Limb (tissue), 2 donors: ENCODE measurements around the gene MAMDC2.

Experiments used
- DNase-seq, 2 donors: peaks; one replicate each; pipeline ENCODE4 v3.0.0-alpha.2; 2016; ENCODE audit errors: extremely low spot score in 2 of 2

The MAMDC2 gene

DNA sequence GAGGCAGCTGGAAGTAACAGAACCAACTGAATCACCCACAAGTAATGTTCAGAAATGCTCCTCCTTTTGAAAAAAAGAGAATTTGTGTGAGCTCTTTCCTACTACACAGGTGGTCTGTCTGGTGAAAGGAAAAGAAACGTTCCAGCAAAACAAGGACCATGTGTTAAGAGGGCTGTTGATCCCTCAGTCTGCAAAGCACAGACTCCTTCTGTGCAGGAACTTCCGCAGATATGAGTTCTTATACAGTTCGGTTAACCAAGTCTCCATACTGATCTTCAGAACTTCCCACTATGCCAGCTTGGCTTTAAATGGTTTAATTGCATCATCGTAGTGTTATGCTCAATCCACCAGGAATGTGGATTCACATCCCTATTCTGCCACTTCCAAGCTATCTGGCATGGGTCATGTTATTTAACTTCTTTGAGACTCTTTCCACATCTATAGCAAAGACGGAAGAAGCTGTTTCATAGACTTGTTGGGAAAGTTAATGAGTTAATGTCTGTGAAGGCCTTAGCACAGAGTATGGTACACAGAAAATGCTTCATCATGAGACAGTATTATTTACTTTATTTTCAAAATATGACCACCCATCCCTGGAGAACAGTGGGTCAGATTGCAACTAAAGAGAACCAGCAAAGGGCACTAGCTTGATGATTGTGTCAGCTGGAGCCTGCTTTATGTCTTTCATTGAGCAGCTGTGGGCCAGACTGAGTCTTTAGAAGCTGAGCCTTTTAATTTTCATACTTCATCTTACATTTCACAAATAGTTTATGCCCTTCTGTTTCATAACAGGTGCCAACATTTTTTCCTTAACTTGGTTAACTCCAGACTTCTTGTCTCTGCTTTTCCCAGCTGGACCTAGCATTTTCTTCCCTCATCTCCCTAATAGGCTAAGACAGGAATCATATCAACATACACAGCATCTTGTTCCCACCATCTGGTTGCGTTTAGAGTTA lies 89.9 kb downstream of the MAMDC2 start:
- DNase-seq: peak in 1 of 2 donors; percentile 65

DNA sequence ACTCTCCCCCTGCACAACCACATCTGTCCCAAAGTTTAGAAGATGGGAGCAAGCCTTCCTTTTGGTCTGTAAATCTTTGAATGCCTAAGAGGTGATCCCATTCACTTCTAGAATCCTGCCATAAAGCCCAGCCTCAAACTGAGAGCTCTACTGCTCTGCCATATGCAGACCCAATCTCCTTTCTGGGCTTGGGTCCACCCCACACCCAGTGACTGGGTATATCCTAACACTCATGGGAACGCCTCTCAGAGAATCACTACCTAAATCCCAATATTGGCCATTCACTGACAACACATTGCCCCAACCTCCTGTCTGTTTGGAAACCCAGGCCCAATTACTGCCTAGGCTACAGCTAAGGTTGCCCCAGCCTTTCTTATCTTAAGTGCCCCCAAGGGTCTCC lies 90.7 kb downstream of the MAMDC2 start:
- no peak for DNase-seq

DNA sequence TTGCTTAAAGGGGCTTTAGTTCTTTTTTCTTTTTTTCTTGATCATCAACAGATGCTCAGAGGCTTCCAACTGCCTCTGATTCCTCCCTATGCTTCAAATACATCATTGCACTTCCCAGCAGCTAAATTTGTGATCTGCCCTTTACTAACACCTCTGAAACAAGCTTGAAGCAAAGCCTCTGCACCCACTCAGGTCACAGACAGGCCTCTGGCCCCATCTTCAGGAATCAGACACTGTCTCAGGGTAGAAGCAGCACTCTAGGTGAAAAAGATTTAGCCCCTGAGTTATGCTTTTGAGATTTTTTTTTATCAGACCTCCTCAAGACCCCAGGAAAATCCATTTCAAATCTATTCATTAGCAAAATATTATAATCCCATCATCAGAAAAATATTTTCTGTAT lies 91.5 kb downstream of the MAMDC2 start:
- no peak for DNase-seq

DNA sequence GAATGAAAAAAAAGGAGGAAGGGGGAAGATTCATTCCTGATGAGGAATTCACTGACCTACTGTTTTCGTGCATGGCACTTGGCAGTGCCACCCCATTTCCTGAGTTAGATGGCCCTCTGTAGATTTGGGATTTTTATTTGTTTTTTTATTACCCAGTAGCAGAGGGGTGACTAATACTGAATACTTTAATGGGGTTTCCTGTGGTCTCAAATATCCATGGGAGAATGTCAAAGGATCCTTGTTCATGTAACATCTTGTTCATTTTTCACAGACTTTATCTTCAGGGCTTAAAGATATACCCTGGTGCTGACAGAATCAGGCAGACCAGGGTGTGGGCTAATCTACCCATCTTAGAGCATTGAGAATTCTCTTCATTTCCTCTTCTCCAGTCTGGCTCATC lies 93.0 kb downstream of the MAMDC2 start:
- DNase-seq: no peak

DNA sequence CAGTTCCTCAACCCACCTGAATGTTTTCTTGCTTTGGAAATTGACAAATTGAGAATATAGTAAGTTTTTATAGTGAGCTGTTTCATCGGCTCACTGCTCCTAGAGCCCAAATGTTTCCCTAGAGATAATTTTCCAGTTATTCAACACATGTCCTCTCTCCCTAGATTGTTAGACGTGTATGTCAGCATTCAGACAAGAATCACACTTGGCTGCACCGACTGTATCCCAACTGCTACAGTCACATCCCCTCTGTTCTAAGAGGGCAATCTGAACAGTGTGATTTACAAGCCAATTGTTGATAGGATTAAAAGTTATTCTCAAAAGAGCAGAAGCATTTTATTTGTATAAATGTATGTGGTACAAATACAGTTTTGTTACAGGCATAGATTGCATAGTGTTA lies 93.9 kb downstream of the MAMDC2 start:
- no peak for DNase-seq

DNA sequence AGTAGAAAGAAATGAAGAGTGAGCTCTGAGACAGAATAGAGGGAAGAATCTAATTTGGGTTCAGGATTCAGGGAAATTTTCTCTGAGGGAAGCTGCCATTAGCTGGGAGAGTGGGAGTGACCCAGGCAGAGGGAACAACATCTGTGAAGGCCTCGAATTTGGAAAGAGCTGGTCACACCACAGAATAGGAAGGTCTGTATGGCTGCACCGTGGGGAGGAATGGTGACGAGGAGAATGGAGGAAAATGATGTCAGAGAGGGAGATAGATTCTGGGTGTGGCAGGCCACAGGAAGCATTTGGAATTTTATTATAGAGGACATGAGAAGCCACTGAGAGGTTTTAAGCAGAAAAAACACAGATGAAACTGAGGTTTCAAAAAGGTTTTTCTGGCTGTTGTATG lies 98.5 kb downstream of the MAMDC2 start:
- no peak for DNase-seq

DNA sequence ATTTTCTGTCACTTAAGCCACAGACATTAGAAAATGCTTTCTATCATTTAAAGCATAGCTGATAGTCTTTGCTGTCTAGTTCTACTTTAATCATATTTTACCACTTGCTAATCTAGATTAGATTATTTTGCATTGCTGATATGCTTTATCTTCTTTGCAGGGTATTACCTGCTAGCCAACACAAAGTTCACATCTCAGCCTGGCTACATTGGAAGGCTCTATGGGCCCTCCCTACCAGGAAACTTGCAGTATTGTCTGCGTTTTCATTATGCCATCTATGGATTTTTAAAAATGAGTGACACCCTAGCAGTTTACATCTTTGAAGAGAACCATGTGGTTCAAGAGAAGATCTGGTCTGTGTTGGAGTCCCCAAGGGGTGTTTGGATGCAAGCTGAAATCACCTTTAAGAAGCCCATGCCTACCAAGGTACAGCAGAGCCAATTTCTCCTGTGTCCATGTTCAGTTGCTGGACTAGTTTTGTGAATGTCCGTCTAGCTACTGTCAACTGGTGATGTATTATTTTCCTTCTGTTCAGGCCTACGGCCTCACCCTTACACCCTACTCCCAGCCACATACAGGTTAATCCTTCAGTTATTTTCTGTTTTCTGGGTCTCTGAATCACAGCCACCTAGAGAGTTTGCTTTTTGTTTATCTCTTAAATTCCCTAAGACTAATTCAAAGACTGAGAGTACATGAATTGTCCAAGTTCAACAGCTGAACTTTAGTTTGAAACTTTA lies 99.9 kb downstream of the MAMDC2 start:
- DNase-seq: no peak

DNA sequence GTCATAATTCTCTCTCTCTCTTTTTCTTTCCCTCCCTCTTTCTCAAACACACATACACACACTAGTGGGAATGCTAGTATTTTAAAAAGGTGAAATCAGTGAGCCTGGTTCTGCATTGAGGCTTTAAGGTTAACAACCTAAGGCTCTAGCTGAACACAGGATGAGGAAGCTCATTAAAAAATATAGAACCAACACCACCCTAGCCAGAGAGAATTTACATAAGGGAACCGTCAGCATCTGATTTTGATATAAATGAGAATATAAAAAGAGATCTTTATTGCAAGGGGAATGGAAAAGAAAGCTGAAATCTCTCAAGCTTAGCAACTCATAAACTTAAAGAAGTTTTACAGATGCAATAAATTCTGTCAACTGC lies 100.5 kb downstream of the MAMDC2 start:
- DNase-seq: no peak

DNA sequence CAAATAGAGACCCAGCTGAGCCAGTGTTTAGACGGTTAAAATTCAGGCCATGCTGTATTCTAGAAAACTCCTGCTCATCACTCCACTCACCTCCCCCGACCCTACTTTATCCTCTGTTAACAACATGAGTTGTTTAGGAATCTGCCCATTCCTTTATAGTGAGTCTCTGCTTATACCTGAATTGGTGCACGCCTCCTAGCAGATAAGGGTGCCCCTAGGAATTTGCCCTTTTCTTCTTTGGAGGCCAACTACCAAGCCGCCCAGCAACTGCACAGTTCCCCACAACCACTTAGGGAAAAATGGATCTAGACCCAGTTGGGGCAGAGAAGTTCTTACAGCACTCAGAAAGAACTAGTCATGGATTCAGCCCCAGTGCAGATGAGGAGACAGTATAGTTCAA lies 102.3 kb downstream of the MAMDC2 start:
- no peak for DNase-seq

DNA sequence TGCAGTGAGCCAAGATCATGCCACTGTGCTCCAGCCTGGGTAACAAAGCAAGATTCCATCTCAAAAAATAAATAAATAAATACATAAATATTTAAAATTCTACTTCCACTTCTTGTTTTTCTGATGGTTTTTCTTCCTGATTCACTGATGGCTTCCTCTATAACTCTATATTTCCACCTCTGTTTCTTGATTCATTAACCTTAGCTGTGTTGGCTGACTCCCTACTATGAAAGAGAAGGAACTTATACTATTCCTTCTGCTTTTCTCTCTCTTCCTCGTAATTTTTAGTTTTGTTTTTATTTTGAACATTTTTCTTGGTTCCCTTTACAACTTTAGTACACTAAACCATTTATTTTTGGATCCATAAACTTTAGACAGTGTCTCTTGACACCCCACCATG lies 103.5 kb downstream of the MAMDC2 start:
- DNase-seq: no peak

DNA sequence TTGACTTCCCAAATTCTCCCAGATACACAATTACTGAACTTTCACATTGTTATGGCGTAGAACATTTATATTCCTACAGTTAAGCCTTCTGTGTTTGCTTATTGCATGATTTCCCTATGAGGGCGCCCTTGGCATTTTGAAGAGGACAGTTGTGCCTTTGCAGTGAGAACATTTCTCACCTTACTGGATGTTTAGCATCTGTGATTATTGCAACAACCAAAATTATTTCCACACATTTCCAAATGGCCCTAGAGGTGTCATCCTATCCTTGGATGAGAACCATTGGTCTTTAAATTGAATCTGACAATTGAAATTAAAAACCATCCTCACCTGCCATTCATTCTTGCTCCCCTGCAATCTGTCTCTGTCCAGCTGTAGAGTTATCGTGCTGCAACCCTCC lies 104.0 kb downstream of the MAMDC2 start:
- no peak for DNase-seq

DNA sequence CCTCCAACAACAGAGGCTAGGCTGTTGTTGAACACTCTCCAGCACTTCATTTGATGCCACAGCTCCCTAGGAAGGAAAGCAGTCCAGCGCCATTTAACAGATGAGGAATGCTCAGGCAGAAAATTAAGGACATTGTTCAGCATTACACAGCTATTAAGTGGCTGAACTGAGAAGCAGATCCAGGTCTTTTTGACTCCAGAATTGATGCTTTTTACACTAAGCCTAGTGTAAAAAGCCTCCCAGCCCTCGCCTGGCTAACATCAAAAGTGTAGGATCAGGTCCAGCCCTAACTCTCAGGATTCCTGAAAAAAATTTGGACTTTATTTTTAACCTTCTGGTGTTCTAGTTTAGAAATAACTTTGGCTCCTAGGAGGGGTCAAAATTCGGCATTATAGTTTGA lies 108.7 kb downstream of the MAMDC2 start:
- no peak for DNase-seq

DNA sequence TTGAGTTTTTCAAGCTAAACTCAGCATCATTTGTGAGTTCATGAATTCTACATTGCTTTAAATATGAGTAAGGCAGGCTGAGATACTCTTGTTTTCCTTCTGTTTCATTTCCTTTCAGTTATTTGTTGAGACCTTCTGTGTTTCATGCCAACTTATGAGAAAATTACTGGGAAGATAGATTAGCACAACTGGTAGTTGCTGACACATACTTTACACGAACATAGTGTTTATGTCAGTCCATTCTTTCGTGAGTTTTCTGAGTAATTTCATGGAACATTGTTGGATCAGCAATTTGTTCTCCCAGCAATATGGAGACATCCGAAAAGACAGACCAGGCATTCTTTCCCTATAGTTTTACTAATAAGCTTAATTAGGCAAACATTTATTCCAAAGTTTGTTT lies 113.1 kb downstream of the MAMDC2 start:
- no peak for DNase-seq

DNA sequence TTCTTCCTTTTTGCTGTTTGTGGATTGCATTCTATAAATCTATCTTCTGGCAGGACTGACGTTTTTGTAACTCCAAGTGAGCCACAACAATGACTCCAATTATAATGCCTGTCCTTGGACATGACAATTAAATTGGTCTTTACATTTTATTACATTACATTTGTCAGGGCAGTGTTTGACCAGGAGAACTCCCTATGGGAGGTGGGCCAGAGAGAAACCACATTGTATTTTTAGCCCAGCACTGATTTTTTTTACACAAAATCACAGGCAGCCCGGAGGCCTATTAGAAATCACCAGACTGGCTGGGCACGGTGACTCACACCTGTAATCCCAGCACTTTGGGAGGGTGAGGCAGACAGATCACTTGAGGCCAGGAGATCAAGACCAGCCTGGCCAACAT lies 116.0 kb downstream of the MAMDC2 start:
- DNase-seq: no peak

DNA sequence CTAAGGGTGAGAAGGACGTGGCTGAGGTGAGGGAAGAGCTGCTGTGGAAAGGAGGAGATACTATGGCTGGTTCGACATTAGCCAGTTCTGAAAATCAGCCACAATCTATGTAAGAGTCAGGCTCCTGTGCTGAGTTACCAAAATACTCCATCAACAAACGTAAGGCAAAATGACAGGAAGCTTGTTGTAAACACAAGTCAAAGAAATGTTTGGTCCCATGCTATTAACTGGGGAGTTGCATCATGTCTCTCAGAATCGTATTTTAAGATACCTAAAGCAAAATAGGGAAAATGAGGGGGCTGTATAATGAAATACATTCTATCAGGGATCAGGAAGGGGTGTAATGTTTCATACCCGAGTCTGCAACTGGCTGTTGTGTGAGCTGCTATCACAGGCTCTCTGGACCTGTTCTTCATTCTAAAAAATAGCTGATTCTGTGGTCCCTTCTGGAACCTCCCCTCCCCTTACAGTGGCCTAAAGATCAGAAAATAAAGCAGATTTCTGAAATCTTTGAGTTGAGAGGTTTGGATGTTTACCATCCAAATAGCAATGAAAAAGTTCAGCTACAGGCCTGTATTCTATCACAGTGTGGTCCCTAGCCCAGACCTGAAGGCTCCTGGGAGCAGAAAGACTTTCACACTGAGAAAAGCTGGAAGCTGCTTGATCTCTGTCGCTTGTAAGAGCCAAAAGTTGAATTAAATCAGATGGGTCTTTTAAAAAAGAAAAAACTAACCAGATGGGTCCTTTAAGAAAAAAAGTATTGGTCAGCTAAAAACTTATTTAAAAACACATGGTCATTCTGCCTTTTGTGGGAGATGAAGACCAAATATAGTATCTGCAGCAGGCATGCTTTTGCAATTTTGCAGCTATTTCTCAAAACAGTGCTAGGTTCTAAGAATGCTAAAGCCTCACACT lies 117.3 kb downstream of the MAMDC2 start:
- DNase-seq: peak in 1 of 2 donors; percentile 39

DNA sequence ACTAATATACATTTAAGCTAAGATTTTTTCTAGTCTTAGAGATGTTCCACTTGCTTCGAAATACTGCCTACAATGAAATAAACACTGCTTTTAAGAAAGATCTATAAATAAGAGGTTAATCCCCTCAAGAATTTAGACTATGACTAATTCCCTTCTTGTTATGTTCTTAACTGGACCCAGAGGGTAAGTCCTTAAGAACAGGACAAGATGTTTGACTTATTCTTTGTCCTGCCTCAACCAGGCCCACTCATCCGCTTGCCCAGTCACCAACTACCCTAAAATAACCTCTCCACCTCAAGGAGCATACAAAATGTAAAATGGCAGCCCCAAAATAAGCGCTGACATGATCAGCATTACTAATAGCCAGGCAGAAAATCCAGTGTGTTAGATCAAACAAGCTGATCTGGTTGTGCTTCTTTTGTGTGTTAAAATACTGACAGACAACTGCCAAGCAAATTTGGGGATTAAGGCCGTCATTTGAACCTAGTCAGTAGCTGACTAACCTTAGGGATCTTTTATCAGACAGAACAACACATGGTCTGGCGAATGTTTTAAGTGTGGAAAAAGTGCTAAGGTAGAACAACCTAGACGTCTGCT lies 121.5 kb downstream of the MAMDC2 start:
- no peak for DNase-seq

DNA sequence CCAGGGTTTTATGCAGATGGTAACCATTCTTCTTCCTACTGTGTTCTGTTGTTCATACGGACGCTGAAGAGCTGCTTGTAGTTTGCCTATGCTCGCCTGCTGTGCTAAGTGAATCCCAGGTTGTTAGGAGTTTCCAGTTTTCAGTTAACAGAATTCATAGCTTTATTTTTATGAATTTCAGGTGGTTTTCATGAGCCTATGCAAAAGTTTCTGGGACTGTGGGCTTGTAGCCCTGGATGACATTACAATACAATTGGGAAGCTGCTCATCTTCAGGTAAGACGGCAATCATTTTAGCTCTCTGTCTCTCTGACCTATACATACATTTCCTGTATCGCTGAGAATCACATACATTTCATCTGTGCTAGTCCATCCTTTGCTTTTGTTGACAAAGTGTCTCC lies 124.9 kb downstream of the MAMDC2 start:
- DNase-seq: no peak

DNA sequence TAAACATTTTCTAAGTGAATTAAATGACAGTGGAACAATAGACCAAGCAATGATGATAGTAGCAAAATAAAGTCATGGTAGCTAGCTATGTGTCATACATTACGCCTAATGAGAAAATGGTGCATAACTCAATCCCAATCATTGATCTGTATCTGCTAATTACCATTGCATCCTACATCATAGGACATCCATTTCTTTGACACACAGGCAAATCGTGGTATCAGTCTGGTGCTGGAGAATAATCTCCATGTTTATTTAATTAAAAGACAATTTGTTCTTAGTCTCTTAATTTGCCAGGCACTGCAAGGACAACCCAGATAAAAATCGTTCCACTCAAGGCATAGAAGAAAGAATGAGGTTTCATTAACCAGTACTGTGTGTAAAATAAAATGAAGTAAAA lies 125.6 kb downstream of the MAMDC2 start:
- DNase-seq: no peak

DNA sequence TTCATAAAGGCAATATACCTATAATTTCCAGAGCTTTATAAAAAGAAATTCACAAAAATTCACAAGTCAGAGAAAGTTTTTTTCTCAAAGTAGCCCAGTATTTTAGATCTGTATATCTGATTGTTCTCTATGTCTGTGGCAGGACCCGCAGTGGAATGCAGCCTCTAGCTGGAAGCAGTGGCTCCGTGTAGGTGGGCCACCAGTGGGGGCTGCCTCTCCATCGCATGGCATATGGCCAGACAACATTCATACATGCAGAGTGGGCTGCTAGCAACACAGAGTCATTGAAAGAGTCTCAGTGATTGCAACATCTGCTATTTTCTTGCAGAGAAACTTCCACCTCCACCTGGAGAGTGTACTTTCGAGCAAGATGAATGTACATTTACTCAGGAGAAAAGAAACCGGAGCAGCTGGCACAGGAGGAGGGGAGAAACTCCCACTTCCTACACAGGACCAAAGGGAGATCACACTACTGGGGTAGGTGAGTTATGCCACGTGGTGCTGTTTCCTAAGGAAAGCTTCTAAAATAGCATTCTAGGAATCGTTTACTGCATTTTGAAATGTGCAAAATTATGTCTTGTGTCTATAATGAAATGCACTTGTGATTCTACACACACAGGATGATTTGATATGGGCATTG lies 126.6 kb downstream of the MAMDC2 start:
- DNase-seq: no peak

DNA sequence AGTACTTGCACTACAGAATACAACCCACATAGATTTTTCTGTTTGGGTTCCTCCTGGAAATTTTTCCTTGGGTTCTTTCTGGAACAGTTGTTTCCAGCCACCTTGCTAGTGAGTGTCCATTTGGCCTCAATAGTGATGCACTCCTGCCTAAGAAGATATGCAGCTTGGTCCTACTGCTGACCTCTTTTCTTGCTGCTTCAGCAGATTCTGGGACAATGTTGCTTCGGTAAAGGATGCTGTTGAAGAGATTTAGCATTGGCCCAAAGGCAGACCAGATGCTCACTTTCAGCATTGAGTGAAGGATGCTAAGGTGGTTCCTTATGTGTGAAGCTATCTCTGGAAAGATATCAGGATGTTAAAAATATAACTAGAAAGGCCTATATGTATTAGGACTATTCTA lies 128.9 kb downstream of the MAMDC2 start:
- no peak for DNase-seq

DNA sequence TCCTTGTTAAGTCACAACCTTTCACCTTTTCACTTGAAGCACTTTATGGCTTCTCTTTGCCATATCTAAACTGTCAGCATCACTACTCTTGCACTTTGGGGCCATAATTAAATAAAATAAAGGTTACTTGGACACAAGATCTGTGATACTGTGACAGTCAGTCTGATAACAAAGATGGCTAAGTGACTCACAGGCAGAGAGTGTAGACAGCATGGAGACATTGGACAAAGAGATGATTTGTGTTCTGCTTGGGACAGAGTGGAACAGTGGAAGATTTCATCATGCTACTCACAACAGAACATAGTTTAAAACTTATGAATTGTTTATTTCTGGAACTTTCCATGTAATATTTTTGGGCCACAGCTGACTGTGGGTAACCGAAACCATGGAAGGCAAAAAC lies 133.5 kb downstream of the MAMDC2 start:
- no peak for DNase-seq
